ENCODE data around the gene NSF.
"Not testable (repeated sequence)": the region's sequence is repeated elsewhere in the genome, so short reads cannot be mapped to it uniquely, and the experiment has no call there.

Gene NSF

GRCh38 chr17:46759141-46759540 is 168.7 kb downstream of the NSF start:
- no peak for DNase-seq

GRCh38 chr17:46763416-46763815 is 172.9 kb downstream of the NSF start:
- DNase-seq: no peak

GRCh38 chr17:46764000-46764708 is 173.7 kb downstream of the NSF start:
- no peak for DNase-seq

- DNase-seq: no peak
These were observed 174.4 kb downstream of the NSF start for GRCh38 chr17:46764709-46765401.

GRCh38 chr17:46765453-46765852 is 175.0 kb downstream of the NSF start:
- DNase-seq: no peak

GRCh38 chr17:46766493-46767491 is 176.3 kb downstream of the NSF start:
- no peak for DNase-seq

GRCh38 chr17:46768540-46768870 is 178.0 kb downstream of the NSF start:
- no peak for DNase-seq

GRCh38 chr17:46768896-46769295 is 178.4 kb downstream of the NSF start:
- not testable (repeated sequence) for DNase-seq

GRCh38 chr17:46769531-46770438 is 179.3 kb downstream of the NSF start:
- no peak for DNase-seq

- no peak for DNase-seq
These were observed 180.0 kb downstream of the NSF start for GRCh38 chr17:46770439-46770817.

- peak; percentile 20 for DNase-seq
These were observed 180.5 kb downstream of the NSF start for GRCh38 chr17:46770818-46771560.

GRCh38 chr17:46771561-46772474 is 181.3 kb downstream of the NSF start:
- peak; percentile 11 for DNase-seq

GRCh38 chr17:46772475-46773220 is 182.2 kb downstream of the NSF start:
- DNase-seq: no peak

- DNase-seq: no peak
These were observed 182.7 kb downstream of the NSF start for GRCh38 chr17:46773221-46773605.

GRCh38 chr17:46773676-46774075 is 183.2 kb downstream of the NSF start:
- no peak for DNase-seq

GRCh38 chr17:46774108-46774737 is 183.8 kb downstream of the NSF start:
- DNase-seq: no peak

GRCh38 chr17:46776298-46777005 is 186.0 kb downstream of the NSF start:
- DNase-seq: no peak
